HEK293 (cell line): ENCODE data around the gene GALE.

Experiments
- GFI1B ChIP-seq: fragments of 450-650 bp; formaldehyde crosslinking; IDR thresholded peaks from 2 replicates; pipeline ENCODE4 v1.5.1; 2016; ENCODE audit warnings: missing biosample characterization, missing genetic modification characterization
- HOXA7 ChIP-seq: sonication (generic); formaldehyde crosslinking; IDR thresholded peaks from 2 replicates; pipeline ENCODE4 v1.8.1; 2022; ENCODE audit warnings: missing genetic modification reagents, borderline replicate concordance
- HOXC10 ChIP-seq: sonication (generic); formaldehyde crosslinking; IDR thresholded peaks from 2 replicates; pipeline ENCODE4 v1.8.1; 2023; ENCODE audit warnings: mild to moderate bottlenecking, missing genetic modification reagents
- KLF1 ChIP-seq: fragments of 450-650 bp; formaldehyde crosslinking; IDR thresholded peaks from 2 replicates; pipeline ENCODE4 v1.5.1; 2016; ENCODE audit warnings: missing biosample characterization, missing genetic modification characterization
- KLF9 ChIP-seq: fragments of 450-650 bp; formaldehyde crosslinking; IDR thresholded peaks from 2 replicates; pipeline ENCODE4 v1.5.1; 2016; ENCODE audit warnings: missing biosample characterization, missing genetic modification characterization, low read depth
- MZF1 ChIP-seq: fragments of 450-650 bp; formaldehyde crosslinking; IDR thresholded peaks from 2 replicates; pipeline ENCODE4 v1.5.1; 2017; ENCODE audit warnings: missing biosample characterization, missing genetic modification characterization, borderline replicate concordance
- PRDM1 ChIP-seq: fragments of 450-650 bp; formaldehyde crosslinking; IDR thresholded peaks from 2 replicates; pipeline ENCODE4; 2016; ENCODE audit warnings: missing biosample characterization, missing genetic modification characterization
- SCRT2 ChIP-seq: fragments of 450-650 bp; formaldehyde crosslinking; IDR thresholded peaks from 2 replicates; pipeline ENCODE4 v1.5.1; 2016; ENCODE audit warnings: missing biosample characterization, missing genetic modification characterization
- ZBTB20 ChIP-seq: fragments of 450-650 bp; formaldehyde crosslinking; IDR thresholded peaks from 2 replicates; pipeline ENCODE4 v1.5.1; 2016; ENCODE audit warnings: missing biosample characterization, missing genetic modification characterization
- ZFP41 ChIP-seq: fragments of 450-650 bp; formaldehyde crosslinking; IDR thresholded peaks from 2 replicates; pipeline ENCODE4 v1.5.1; 2016; ENCODE audit warnings: missing biosample characterization, missing genetic modification characterization, borderline replicate concordance
- ZNF155 ChIP-seq: fragments of 450-650 bp; formaldehyde crosslinking; IDR thresholded peaks from 2 replicates; pipeline ENCODE4 v1.5.1; 2016; ENCODE audit warnings: missing biosample characterization, missing genetic modification characterization
- ZNF16 ChIP-seq: fragments of 450-650 bp; formaldehyde crosslinking; IDR thresholded peaks from 2 replicates; pipeline ENCODE4 v1.5.1; 2016; ENCODE audit warnings: low read depth, missing biosample characterization, missing genetic modification characterization
- ZNF174 ChIP-seq: fragments of 450-650 bp; formaldehyde crosslinking; IDR thresholded peaks from 2 replicates; pipeline ENCODE4 v1.5.0; 2017; ENCODE audit warnings: missing biosample characterization, mild to moderate bottlenecking, missing genetic modification characterization
- ZNF175 ChIP-seq: fragments of 450-650 bp; formaldehyde crosslinking; IDR thresholded peaks from 2 replicates; pipeline ENCODE4 v1.5.1; 2016; ENCODE audit warnings: missing biosample characterization, missing genetic modification characterization
- ZNF214 ChIP-seq: fragments of 450-650 bp; formaldehyde crosslinking; IDR thresholded peaks from 2 replicates; pipeline ENCODE4 v1.5.1; 2017; ENCODE audit warnings: missing biosample characterization, mild to moderate bottlenecking, missing genetic modification characterization, borderline replicate concordance
- ZNF23 ChIP-seq: fragments of 450-650 bp; formaldehyde crosslinking; IDR thresholded peaks from 2 replicates; pipeline ENCODE4 v1.5.1; 2016; ENCODE audit warnings: missing biosample characterization, missing genetic modification characterization, borderline replicate concordance
- ZNF266 ChIP-seq: fragments of 450-650 bp; formaldehyde crosslinking; IDR thresholded peaks from 2 replicates; pipeline ENCODE4 v1.5.1; 2016; ENCODE audit warnings: missing biosample characterization, missing genetic modification characterization, low read depth
- ZNF350 ChIP-seq: fragments of 450-650 bp; formaldehyde crosslinking; IDR thresholded peaks from 2 replicates; pipeline ENCODE4 v1.5.0; 2017; ENCODE audit warnings: missing biosample characterization, mild to moderate bottlenecking, missing genetic modification characterization
- ZNF37A ChIP-seq: fragments of 450-650 bp; IDR thresholded peaks from 2 replicates; pipeline ENCODE4 v1.5.1; 2018; ENCODE audit warnings: missing biosample characterization, missing genetic modification characterization
- ZNF426 ChIP-seq: fragments of 450-650 bp; formaldehyde crosslinking; IDR thresholded peaks from 2 replicates; pipeline ENCODE4 v1.5.1; 2017; ENCODE audit warnings: missing biosample characterization, missing genetic modification characterization, mild to moderate bottlenecking, inconsistent platforms, moderate library complexity
- ZNF473 ChIP-seq: fragments of 450-650 bp; formaldehyde crosslinking; IDR thresholded peaks from 2 replicates; pipeline ENCODE4 v1.5.1; 2017; ENCODE audit warnings: missing biosample characterization, missing genetic modification characterization
- ZNF510 ChIP-seq: fragments of 450-650 bp; formaldehyde crosslinking; IDR thresholded peaks from 2 replicates; pipeline ENCODE4 v1.5.1; 2018; ENCODE audit warnings: mild to moderate bottlenecking, missing genetic modification characterization, missing biosample characterization; ENCODE audit not compliant: insufficient replicate concordance
- ZNF514 ChIP-seq: fragments of 450-650 bp; formaldehyde crosslinking; IDR thresholded peaks from 2 replicates; pipeline ENCODE4 v1.5.1; 2016; ENCODE audit warnings: missing biosample characterization, missing genetic modification characterization
- ZNF558 ChIP-seq: fragments of 450-650 bp; formaldehyde crosslinking; IDR thresholded peaks from 2 replicates; pipeline ENCODE4 v1.5.1; 2016; ENCODE audit warnings: missing biosample characterization, missing genetic modification characterization
- ZNF560 ChIP-seq: fragments of 450-650 bp; formaldehyde crosslinking; IDR thresholded peaks from 2 replicates; pipeline ENCODE4 v1.5.1; 2017; ENCODE audit warnings: missing biosample characterization, missing genetic modification characterization, borderline replicate concordance
- ZNF596 ChIP-seq: fragments of 450-650 bp; IDR thresholded peaks from 2 replicates; pipeline ENCODE4 v1.5.0; 2018; ENCODE audit warnings: missing biosample characterization, mild to moderate bottlenecking, missing genetic modification characterization, moderate library complexity
- ZNF600 ChIP-seq: fragments of 450-650 bp; formaldehyde crosslinking; IDR thresholded peaks from 2 replicates; pipeline ENCODE4 v1.5.1; 2016; ENCODE audit warnings: missing biosample characterization, missing genetic modification characterization
- ZNF629 ChIP-seq: fragments of 450-650 bp; formaldehyde crosslinking; IDR thresholded peaks from 2 replicates; pipeline ENCODE4 v1.5.1; 2017; ENCODE audit warnings: missing biosample characterization, missing genetic modification characterization
- ZNF654 ChIP-seq: fragments of 450-650 bp; formaldehyde crosslinking; IDR thresholded peaks from 2 replicates; pipeline ENCODE4 v1.5.1; 2016; ENCODE audit warnings: low read depth, missing biosample characterization, missing genetic modification characterization
- ZNF658 ChIP-seq: fragments of 450-650 bp; formaldehyde crosslinking; IDR thresholded peaks from 2 replicates; pipeline ENCODE4; 2016; ENCODE audit warnings: missing biosample characterization, missing genetic modification characterization
- ZNF747 ChIP-seq: fragments of 450-650 bp; formaldehyde crosslinking; IDR thresholded peaks from 2 replicates; pipeline ENCODE4 v1.5.1; 2016; ENCODE audit warnings: missing biosample characterization, missing genetic modification characterization
- ZNF791 ChIP-seq: fragments of 450-650 bp; formaldehyde crosslinking; IDR thresholded peaks from 2 replicates; pipeline ENCODE4 v1.5.1; 2016; ENCODE audit warnings: missing biosample characterization, missing genetic modification characterization
- ZSCAN23 ChIP-seq: fragments of 450-650 bp; formaldehyde crosslinking; IDR thresholded peaks from 2 replicates; pipeline ENCODE4 v1.5.1; 2016; ENCODE audit warnings: missing biosample characterization, missing genetic modification characterization
- ZXDB ChIP-seq: fragments of 450-650 bp; formaldehyde crosslinking; IDR thresholded peaks from 2 replicates; pipeline ENCODE4 v1.5.1; 2016; ENCODE audit warnings: missing biosample characterization, missing genetic modification characterization
- TF ChIP-seq, protein P1 (sequence below): fragments of 450-650 bp; formaldehyde crosslinking; IDR thresholded peaks from 2 replicates; pipeline ENCODE4 v1.5.1; 2016; ENCODE audit warnings: missing biosample characterization, missing genetic modification characterization
- TF ChIP-seq, protein P2 (sequence below): sonication (generic); formaldehyde crosslinking; IDR thresholded peaks from 2 replicates; pipeline ENCODE4 v1.8.1; 2022; ENCODE audit warnings: mild to moderate bottlenecking, moderate library complexity, missing genetic modification reagents
- TF ChIP-seq, protein P3 (sequence below): fragments of 450-650 bp; formaldehyde crosslinking; IDR thresholded peaks from 2 replicates; pipeline ENCODE4 v1.5.1; 2016; ENCODE audit warnings: missing biosample characterization, missing genetic modification characterization
- TF ChIP-seq, protein P4 (sequence below): fragments of 450-650 bp; formaldehyde crosslinking; IDR thresholded peaks from 2 replicates; pipeline ENCODE4 v1.5.1; 2016; ENCODE audit warnings: missing biosample characterization, missing genetic modification characterization

The GALE gene

GRCh38 chr1:23825076-23825761 lies 24.7 kb upstream of the GALE start, which contains the start of gene HMGCL (continued):
- no peak for TF ChIP-seq SCRT2 (tag by site-specific recombination)
- no peak for TF ChIP-seq ZBTB20 (tag by site-specific recombination)
- no peak for TF ChIP-seq ZNF514 (tag by site-specific recombination)
- TF ChIP-seq, protein P1, sequence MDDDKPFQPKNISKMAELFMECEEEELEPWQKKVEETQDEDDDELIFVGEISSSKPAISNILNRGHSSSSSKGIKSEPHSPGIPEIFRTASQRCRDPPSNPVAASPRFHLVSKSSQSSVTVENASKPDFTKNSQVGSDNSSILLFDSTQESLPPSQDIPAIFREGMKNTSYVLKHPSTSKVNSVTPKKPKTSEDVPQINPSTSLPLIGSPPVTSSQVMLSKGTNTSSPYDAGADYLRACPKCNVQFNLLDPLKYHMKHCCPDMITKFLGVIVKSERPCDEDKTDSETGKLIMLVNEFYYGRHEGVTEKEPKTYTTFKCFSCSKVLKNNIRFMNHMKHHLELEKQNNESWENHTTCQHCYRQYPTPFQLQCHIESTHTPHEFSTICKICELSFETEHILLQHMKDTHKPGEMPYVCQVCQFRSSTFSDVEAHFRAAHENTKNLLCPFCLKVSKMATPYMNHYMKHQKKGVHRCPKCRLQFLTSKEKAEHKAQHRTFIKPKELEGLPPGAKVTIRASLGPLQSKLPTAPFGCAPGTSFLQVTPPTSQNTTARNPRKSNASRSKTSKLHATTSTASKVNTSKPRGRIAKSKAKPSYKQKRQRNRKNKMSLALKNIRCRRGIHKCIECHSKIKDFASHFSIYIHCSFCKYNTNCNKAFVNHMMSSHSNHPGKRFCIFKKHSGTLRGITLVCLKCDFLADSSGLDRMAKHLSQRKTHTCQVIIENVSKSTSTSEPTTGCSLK (tag by site-specific recombination), result no peak
- TF ChIP-seq ZNF266 (tag by site-specific recombination), result no peak
- no peak for TF ChIP-seq ZNF473 (tag by site-specific recombination)
- no peak for TF ChIP-seq ZNF350 (tag by site-specific recombination)
- no peak for TF ChIP-seq ZNF37A (tag by site-specific recombination)
- TF ChIP-seq ZNF747, result no peak
- TF ChIP-seq ZNF629, result peak; percentile 53
- TF ChIP-seq ZNF16 (tag by site-specific recombination), result no peak
- TF ChIP-seq ZNF596 (tag by site-specific recombination), result no peak
- TF ChIP-seq HOXC10 (CRISPR knock-in tag), result no peak
- TF ChIP-seq ZNF658, result no peak
- TF ChIP-seq ZNF426 (tag by site-specific recombination), result no peak
- TF ChIP-seq ZNF791 (tag by site-specific recombination), result no peak
- TF ChIP-seq ZNF600, result 0 out of 2 replicates have a peak, but pooled peaks have one; percentile 52
- no peak for TF ChIP-seq ZNF23 (tag by site-specific recombination)
- TF ChIP-seq ZNF174 (tag by site-specific recombination), result no peak
- TF ChIP-seq, protein P2, sequence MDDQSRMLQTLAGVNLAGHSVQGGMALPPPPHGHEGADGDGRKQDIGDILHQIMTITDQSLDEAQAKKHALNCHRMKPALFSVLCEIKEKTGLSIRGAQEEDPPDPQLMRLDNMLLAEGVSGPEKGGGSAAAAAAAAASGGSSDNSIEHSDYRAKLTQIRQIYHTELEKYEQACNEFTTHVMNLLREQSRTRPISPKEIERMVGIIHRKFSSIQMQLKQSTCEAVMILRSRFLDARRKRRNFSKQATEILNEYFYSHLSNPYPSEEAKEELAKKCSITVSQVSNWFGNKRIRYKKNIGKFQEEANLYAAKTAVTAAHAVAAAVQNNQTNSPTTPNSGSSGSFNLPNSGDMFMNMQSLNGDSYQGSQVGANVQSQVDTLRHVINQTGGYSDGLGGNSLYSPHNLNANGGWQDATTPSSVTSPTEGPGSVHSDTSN (CRISPR knock-in tag), result 0 out of 2 replicates have a peak, but pooled peaks have one; percentile 72
- no peak for TF ChIP-seq ZNF214 (tag by site-specific recombination)
- TF ChIP-seq ZNF558 (tag by site-specific recombination), result no peak
- peak; percentile 78 for TF ChIP-seq KLF1
- TF ChIP-seq, protein P3, sequence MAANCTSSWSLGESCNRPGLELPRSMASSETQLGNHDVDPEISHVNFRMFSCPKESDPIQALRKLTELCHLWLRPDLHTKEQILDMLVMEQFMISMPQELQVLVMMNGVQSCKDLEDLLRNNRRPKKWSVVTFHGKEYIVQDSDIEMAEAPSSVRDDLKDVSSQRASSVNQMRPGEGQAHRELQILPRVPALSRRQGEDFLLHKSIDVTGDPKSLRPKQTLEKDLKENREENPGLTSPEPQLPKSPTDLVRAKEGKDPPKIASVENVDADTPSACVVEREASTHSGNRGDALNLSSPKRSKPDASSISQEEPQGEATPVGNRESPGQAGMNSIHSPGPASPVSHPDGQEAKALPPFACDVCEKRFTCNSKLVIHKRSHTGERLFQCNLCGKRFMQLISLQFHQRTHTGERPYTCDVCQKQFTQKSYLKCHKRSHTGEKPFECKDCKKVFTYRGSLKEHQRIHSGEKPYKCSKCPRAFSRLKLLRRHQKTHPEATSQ, result no peak
- TF ChIP-seq, protein P4, sequence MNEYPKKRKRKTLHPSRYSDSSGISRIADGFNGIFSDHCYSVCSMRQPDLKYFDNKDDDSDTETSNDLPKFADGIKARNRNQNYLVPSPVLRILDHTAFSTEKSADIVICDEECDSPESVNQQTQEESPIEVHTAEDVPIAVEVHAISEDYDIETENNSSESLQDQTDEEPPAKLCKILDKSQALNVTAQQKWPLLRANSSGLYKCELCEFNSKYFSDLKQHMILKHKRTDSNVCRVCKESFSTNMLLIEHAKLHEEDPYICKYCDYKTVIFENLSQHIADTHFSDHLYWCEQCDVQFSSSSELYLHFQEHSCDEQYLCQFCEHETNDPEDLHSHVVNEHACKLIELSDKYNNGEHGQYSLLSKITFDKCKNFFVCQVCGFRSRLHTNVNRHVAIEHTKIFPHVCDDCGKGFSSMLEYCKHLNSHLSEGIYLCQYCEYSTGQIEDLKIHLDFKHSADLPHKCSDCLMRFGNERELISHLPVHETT, result peak; percentile 48; the same call in 1 of the 2 replicates
- no peak for TF ChIP-seq ZNF155
- TF ChIP-seq GFI1B, result no peak
- TF ChIP-seq ZFP41, result no peak
- TF ChIP-seq ZSCAN23 (tag by site-specific recombination), result no peak
- TF ChIP-seq HOXA7, result no peak
- TF ChIP-seq ZNF510 (tag by site-specific recombination), result no peak
- TF ChIP-seq ZXDB (tag by site-specific recombination), result peak; percentile 75; the same call in 1 of the 2 replicates
- TF ChIP-seq PRDM1, result no peak
- TF ChIP-seq MZF1 (tag by site-specific recombination), result no peak
- TF ChIP-seq ZNF560 (tag by site-specific recombination), result no peak
- TF ChIP-seq KLF9 (tag by site-specific recombination), result peak; percentile 98
- no peak for TF ChIP-seq ZNF654
- no peak for TF ChIP-seq ZNF175
